Activated CD4-positive, alpha-beta T cell treated with anti-CD3 and anti-CD28 coated beads for 36 hours (primary cell): Measurements from ENCODE around the gene TMEM114. TPM values are rescaled to one million over a fixed set of nuclear protein-coding genes. Genes with fewer than 3 reads are reported as not detected.

Experiments
- ATAC-seq: fragments of 200-7000 bp; cut with Tn5 transposase; one replicate; pipeline ENCODE4 v1.10.0; 2021; ENCODE audit warnings: mild to moderate bottlenecking, moderate library complexity
- CTCF ChIA-PET: fragments of 350-600 bp; sonication (Branson Sonifier 250); formaldehyde crosslinking; loops from one replicate; lab custom pipeline; 2021; ENCODE audit warnings: antibody characterized with exemption; lab: Charles Lee
- POLR2A ChIA-PET: fragments of 350-600 bp; sonication (Branson Sonifier 250); formaldehyde crosslinking; loops from one replicate; lab custom pipeline; 2021; ENCODE audit warnings: antibody characterized with exemption, inconsistent platforms; lab: Charles Lee
- DNase-seq: peaks from one replicate; pipeline ENCODE4 v3.0.0-alpha.2; 2020
- H3K27ac Mint-ChIP-seq: one replicate; pipeline ENCODE4 v1.8.0; 2021; ENCODE audit warnings: mixed read lengths
- H3K27me3 Mint-ChIP-seq: one replicate; pipeline ENCODE4 v1.8.0; 2021; ENCODE audit warnings: mixed read lengths
- H3K36me3 Mint-ChIP-seq: one replicate; pipeline ENCODE4 v1.8.0; 2021; ENCODE audit warnings: low read depth, mixed read lengths
- H3K4me1 Mint-ChIP-seq: one replicate; pipeline ENCODE4 v1.8.0; 2021; ENCODE audit warnings: mixed read lengths
- H3K4me3 Mint-ChIP-seq: one replicate; pipeline ENCODE4 v1.8.0; 2021; ENCODE audit warnings: mild to moderate bottlenecking, moderate library complexity, mixed read lengths
- H3K9me3 Mint-ChIP-seq: one replicate; pipeline ENCODE4 v1.8.0; 2021; ENCODE audit warnings: low read depth, mixed read lengths
- intact Hi-C, 2 experiments: fragments of 100-400 bp; cut with DNase I in 1 of 2; cut with micrococcal nuclease in 1 of 2; formaldehyde crosslinking; loops; one replicate each; pipeline versions ENCODE4 v1.14.2 to v1.15.1; 2022 to 2024; cut with DNase I, micrococcal nuclease
- total RNA-seq, 2 experiments: library from RNA; stranded (reverse); gene quantifications; one replicate each; pipeline ENCODE4 v1.2.3, GENCODE V29; 2021

Gene TMEM114
- total RNA-seq, 2 experiments from 2014 or later = not detected

GRCh38 chr16:8542393-8542792, 47.9 kb downstream of the TMEM114 start:
- no peak overlapping the region for H3K4me3 Mint-ChIP-seq
- intact Hi-C loops = no loop called here
- H3K9me3 Mint-ChIP-seq = no peaks in the 10 kb centered on the region
- ChIA-PET CTCF (interaction anchor here (0.7 kb wide), 1 partner anchor 200 kb away, joined by 3 read pairs; no protein-coding TSS in a partner anchor), POLR2A (no interaction called here)
- H3K4me1 Mint-ChIP-seq = no peaks in the 10 kb centered on the region
- no peak for ATAC-seq
- no peak for DNase-seq
- peaks cover 9% of the 10 kb centered on the region for H3K27me3 Mint-ChIP-seq
- H3K36me3 Mint-ChIP-seq = no peaks in the 10 kb centered on the region
- H3K27ac Mint-ChIP-seq = no peak overlapping the region

- POLR2A ChIA-PET = no interaction called here
- Mint-ChIP-seq H3K27ac (no peak overlapping the region), H3K4me1 (no peaks in the 10 kb centered on the region), H3K4me3 (no peak overlapping the region), H3K27me3 (peaks cover 7% of the 10 kb centered on the region), H3K9me3 (no peaks in the 10 kb centered on the region), H3K36me3 (no peaks in the 10 kb centered on the region)
- CTCF ChIA-PET = interaction anchor here (0.7 kb wide), 1 partner anchor 201 kb away, joined by 3 read pairs; no protein-coding TSS in a partner anchor
- ATAC-seq = no peak
- no peak for DNase-seq
- intact Hi-C loops = no loop called here
Measured at GRCh38 chr16:8541868-8542267, 48.4 kb downstream of the TMEM114 start.

GRCh38 chr16:8537691-8538342, 52.5 kb downstream of the TMEM114 start:
- DNase-seq = no peak
- peaks cover 15% of the 10 kb centered on the region for H3K27me3 Mint-ChIP-seq
- ChIA-PET POLR2A (interaction anchor here (0.5 kb wide), 1 partner anchor 39 kb away, joined by 7 read pairs; no protein-coding TSS in a partner anchor), CTCF (no interaction called here)
- no peaks in the 10 kb centered on the region for H3K36me3 Mint-ChIP-seq
- no peak overlapping the region for H3K27ac Mint-ChIP-seq
- no peak overlapping the region for H3K4me3 Mint-ChIP-seq
- no peak for ATAC-seq
- H3K9me3 Mint-ChIP-seq = no peaks in the 10 kb centered on the region
- intact Hi-C loops = no loop called here
- no peaks in the 10 kb centered on the region for H3K4me1 Mint-ChIP-seq

DNA sequence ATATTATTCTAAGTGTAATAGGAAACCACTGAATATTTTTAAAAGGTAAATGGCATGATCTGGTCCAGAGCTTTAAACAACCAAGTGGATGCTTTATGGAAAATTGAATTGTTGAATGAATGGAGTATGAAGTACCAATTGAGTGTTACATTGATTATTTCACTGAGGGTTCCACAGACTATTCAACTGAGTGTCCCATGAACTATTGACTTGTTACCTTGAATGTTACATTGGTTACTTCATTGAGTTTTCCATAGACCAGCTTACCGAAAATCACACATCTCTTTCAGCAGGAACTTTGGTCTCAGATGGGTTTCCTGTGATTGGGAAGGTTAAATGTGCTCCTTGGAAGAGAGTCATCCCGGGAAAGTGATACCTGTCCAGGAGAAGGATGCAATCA, 56.8 kb downstream of the TMEM114 start:
- ChIA-PET POLR2A (no interaction called here), CTCF (interaction anchor here (0.5 kb wide), 1 partner anchor 1254 kb away, joined by 3 read pairs; no protein-coding TSS in a partner anchor)
- H3K27me3 Mint-ChIP-seq = peaks cover 21% of the 10 kb centered on the region
- intact Hi-C loops = no loop called here
- DNase-seq = no peak
- no peak overlapping the region for H3K4me3 Mint-ChIP-seq
- ATAC-seq = no peak
- no peaks in the 10 kb centered on the region for H3K36me3 Mint-ChIP-seq
- H3K9me3 Mint-ChIP-seq = no peaks in the 10 kb centered on the region
- no peaks in the 10 kb centered on the region for H3K4me1 Mint-ChIP-seq
- H3K27ac Mint-ChIP-seq = no peak overlapping the region

GRCh38 chr16:8530752-8531384, 59.4 kb downstream of the TMEM114 start:
- no peak overlapping the region for H3K4me3 Mint-ChIP-seq
- H3K27ac Mint-ChIP-seq = no peak overlapping the region
- no peak for ATAC-seq
- no peaks in the 10 kb centered on the region for H3K9me3 Mint-ChIP-seq
- ChIA-PET POLR2A (no interaction called here), CTCF (no interaction called here)
- no peak for DNase-seq
- peaks cover 24% of the 10 kb centered on the region for H3K27me3 Mint-ChIP-seq
- no peaks in the 10 kb centered on the region for H3K36me3 Mint-ChIP-seq
- intact Hi-C loops = no loop called here
- no peaks in the 10 kb centered on the region for H3K4me1 Mint-ChIP-seq

DNA sequence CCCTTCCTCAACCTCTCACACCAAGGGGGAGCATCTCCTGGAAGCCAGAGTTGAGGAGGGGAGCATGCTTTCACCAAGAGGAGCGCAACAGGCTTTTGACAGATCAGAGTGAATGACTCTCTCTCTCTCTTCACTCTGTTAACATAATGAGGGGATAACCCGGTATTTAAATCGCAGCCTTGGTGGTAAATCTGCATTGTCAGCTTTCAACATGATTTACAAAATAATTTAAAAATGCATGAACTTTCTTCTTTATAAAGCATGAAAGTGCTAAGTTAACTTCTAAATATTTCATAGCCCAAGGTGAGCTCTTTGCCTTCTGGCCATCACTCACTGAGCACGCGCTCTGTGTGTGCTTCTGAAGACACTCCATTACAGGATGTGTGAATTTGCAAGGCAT, 61.8 kb downstream of the TMEM114 start:
- Mint-ChIP-seq H3K27me3 (peaks cover 27% of the 10 kb centered on the region), H3K4me1 (no peaks in the 10 kb centered on the region), H3K4me3 (no peak overlapping the region), H3K36me3 (no peaks in the 10 kb centered on the region), H3K9me3 (no peaks in the 10 kb centered on the region), H3K27ac (no peak overlapping the region)
- no peak for ATAC-seq
- intact Hi-C loops = no loop called here
- ChIA-PET CTCF (no interaction called here), POLR2A (no interaction called here)
- no peak for DNase-seq

DNA sequence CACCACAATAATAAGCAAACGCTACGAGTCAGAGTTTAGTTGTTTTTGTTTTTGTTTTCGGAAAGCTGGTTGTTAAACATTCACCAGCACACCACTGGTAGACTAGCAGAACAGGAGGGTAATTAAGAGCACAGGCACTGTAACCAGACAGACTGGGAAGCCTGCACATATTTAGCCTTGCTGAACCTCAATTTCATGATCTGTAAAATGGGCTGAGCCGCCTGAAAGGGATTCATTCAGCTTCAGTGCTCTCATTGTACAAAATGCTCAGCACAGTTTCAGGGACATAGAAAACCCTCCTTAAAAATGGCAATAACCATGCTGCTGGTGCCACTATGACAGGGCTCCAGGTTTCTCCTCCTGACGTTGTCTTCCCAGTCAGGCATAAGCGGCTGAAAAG, 66.4 kb downstream of the TMEM114 start:
- H3K36me3 Mint-ChIP-seq = no peaks in the 10 kb centered on the region
- ChIA-PET POLR2A (no interaction called here), CTCF (no interaction called here)
- intact Hi-C loops = no loop called here
- ATAC-seq = no peak
- DNase-seq = no peak
- no peaks in the 10 kb centered on the region for H3K4me1 Mint-ChIP-seq
- no peak overlapping the region for H3K27ac Mint-ChIP-seq
- H3K9me3 Mint-ChIP-seq = no peaks in the 10 kb centered on the region
- peaks cover 18% of the 10 kb centered on the region for H3K27me3 Mint-ChIP-seq
- no peak overlapping the region for H3K4me3 Mint-ChIP-seq

GRCh38 chr16:8522757-8523156, 67.6 kb downstream of the TMEM114 start:
- intact Hi-C loops = no loop called here
- H3K36me3 Mint-ChIP-seq = no peaks in the 10 kb centered on the region
- H3K9me3 Mint-ChIP-seq = no peaks in the 10 kb centered on the region
- no peak for ATAC-seq
- no peak overlapping the region for H3K4me3 Mint-ChIP-seq
- DNase-seq = peak; percentile 4
- H3K27me3 Mint-ChIP-seq = peaks cover 13% of the 10 kb centered on the region
- no peak overlapping the region for H3K27ac Mint-ChIP-seq
- ChIA-PET POLR2A (no interaction called here), CTCF (no interaction called here)
- no peaks in the 10 kb centered on the region for H3K4me1 Mint-ChIP-seq

DNA sequence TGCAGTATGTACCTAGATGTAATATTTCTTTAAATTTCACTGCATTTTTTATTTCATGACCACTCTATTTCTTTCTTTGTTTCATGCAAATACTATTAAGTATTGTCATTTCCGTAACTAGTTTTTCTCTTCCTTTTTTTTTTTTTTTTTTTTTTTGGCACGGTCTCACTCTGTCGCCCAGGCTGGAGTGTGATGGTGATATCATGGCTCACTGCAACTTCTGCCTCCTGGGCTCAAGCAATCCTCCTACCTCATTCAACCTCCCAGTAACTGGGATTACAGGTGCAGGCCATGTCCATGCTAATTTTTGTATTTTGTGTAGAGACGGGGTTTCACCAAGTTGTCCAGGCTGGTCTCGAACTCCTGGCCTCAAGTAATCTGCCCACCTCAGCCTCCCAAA, 70.7 kb downstream of the TMEM114 start:
- Mint-ChIP-seq H3K4me3 (no peak overlapping the region), H3K9me3 (no peaks in the 10 kb centered on the region), H3K4me1 (no peaks in the 10 kb centered on the region), H3K36me3 (no peaks in the 10 kb centered on the region), H3K27ac (no peak overlapping the region), H3K27me3 (peaks cover 12% of the 10 kb centered on the region)
- no peak for ATAC-seq
- ChIA-PET CTCF (no interaction called here), POLR2A (no interaction called here)
- intact Hi-C loops = no loop called here
- no peak for DNase-seq

Other genes with a start within 250 kb of the TMEM114 start
- 10 to 100 TPM; 32.3 to 45.8 TPM for gene METTL22, start 31.2 kb upstream of the TMEM114 start, total RNA-seq
- 1 to 10 TPM; 5.4 to 6.0 TPM for gene ABAT, start 84.1 kb upstream of the TMEM114 start, total RNA-seq
- gene TMEM186, start 207.1 kb upstream of the TMEM114 start, total RNA-seq = 10 to 100 TPM in 1 of 2 experiments, 1 to 10 TPM in 1; 9.4 to 14.5 TPM
- 10 to 100 TPM; 38.3 to 39.0 TPM for gene PMM2, start 207.3 kb upstream of the TMEM114 start, total RNA-seq